Femur (tissue), 1 donor: ENCODE results near the gene CLIC4.
"Not testable (repeated sequence)": the region's sequence is repeated elsewhere in the genome, so short reads cannot be mapped to it uniquely, and the experiment has no call there.

Experiments
- DNase-seq: peaks from one replicate; pipeline ENCODE4 v3.0.0-alpha.2; 2017

Gene CLIC4

DNA sequence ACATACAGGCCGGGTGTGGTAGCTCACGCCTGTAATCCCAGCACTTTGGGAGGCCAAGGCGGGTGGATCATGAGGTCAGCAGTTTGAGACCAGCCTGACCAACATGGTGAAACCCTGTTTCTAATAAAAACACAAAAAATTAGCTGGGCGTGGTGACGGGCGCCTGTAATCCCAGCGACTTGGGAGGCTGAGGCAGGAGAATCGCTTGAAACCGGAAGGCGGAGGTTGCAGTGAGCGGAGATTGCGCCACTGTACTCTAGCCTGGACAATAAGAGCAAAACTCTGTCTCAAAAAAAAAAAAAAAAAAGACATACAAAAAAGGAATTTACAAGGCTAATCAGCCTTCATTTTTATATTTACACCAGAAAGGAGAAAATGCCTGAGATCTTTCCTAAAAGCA lies 78.2 kb downstream of the CLIC4 start:
- DNase-seq: not testable (repeated sequence)

- DNase-seq: no peak
Observed at GRCh38 chr1:24825174-24825573, 79.9 kb downstream of the CLIC4 start.

DNA sequence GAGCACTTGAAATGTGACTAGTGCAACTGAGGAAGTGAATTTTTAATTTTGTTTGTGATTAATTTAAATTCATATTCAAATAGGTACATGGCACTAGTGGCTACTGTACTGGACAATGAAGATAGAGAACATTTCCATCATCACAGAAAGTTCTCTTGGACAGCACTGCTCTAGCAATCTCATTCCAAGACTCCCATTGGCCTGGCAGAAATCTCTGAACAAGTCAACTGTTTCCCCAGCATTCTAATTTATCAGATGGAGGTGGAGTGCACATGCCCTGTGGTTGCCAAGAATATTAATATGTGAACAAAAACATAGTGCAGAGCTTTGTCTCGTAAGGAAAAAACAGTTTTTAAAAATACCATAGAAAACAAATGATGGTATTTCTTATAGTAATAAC lies 81.3 kb downstream of the CLIC4 start:
- DNase-seq: no peak

DNA sequence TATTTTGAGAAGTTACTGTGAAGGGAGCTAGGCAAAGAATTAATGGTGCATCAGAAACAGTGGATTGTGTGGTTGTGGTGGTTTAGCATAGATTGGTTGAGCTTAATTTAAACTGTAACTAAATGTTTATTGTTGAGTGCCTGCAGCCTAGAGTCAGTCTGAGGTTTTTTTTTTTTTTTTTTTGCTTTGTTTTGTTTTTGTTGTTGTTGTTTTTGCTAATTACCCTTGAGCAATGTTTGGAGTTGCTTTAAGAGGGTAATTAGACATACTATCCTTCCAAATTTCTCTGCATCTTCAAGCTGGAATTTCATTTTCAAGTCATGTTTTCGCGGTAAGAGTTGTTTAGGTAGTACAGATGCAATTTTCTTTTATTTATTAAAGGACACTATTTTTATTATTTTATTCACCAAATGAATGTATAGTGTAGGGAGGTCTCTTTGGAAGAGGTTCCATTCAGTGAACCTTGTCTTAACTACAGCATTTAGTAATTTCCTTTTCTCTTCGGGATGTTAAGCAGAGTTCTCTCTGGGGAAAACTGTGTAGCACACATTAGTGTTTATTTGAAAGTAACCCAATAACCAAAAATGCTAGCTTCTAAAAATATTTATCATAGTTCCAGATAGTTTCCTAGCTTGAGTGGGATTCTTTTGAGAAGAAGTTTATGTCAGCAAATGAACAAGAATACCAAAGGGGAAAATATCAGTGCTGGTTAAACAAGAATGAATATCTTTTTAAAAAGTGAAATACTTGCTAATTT lies 82.3 kb downstream of the CLIC4 start:
- no peak for DNase-seq

- no peak for DNase-seq
Observed at GRCh38 chr1:24828183-24828886, 83.1 kb downstream of the CLIC4 start.

DNA sequence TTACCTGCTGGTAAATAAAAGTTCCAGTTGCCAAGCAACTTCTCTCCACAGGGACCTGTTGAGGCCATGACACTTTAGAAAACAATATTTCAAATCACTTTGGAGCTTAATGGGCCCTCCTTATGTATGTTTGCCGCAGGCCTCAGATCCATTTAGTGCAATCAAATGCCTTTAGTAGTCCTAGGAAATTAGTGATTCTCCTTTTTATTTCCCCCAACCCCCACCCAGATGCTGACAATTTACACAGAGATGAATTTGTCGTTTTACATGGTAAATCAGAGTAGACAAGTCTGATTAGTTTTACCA lies 83.6 kb downstream of the CLIC4 start:
- no peak for DNase-seq

- no peak for DNase-seq
Observed at GRCh38 chr1:24830680-24831272, 85.5 kb downstream of the CLIC4 start.

- no peak for DNase-seq
Observed at GRCh38 chr1:24841593-24841992, 96.3 kb downstream of the CLIC4 start.

DNA sequence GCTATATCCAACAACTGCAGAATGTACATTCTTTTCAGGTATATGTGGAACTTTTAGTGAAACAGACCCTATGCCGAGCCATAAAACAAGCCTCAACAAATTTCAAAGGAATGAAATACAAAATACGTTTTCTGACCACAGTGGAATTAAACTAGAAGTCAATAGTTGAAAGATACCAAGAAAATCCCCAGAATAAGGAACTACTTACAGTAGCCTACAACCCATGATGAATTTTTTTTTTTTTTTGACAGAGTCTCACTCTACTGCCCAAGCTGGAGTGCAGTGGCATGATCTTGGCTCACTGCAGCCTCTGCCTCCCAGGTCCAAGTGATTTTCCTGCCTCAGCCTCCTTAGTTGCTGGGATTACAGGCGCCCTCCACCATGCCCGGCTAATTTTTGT lies 101.4 kb downstream of the CLIC4 start:
- no peak for DNase-seq

GRCh38 chr1:24847995-24848881 lies 103.0 kb downstream of the CLIC4 start:
- peak; percentile 95 for DNase-seq

- no peak for DNase-seq
Observed at GRCh38 chr1:24849672-24850295, 104.5 kb downstream of the CLIC4 start.

DNA sequence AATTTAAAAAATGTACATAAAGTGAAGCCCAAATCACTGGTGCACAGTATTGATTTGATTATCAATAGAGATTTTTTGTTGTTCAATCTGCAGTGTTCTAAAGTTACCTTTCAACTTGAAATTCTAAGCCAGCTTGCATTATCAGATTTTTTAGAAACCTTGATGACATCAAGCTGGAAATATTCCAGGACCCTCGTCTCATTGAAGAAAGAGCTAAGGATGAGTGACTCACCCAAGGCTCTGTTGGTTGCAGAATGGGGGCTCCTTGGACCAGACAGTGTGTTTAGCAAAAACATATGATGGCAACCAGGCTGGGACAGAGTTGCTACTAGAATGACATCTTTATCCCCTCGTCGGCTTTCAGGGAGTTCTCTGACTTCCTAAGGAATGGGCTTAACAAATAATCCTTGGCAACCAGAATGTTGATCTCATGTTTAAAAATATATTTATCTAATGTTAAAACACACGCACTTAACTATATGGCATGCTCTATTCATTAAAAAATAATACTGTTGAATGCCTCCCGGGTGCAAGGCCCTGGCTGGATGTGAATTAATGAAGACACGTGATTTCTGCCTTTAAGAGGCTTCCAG lies 105.2 kb downstream of the CLIC4 start:
- DNase-seq: no peak

- DNase-seq: no peak
Observed at GRCh38 chr1:24853649-24854048, 108.4 kb downstream of the CLIC4 start.

DNA sequence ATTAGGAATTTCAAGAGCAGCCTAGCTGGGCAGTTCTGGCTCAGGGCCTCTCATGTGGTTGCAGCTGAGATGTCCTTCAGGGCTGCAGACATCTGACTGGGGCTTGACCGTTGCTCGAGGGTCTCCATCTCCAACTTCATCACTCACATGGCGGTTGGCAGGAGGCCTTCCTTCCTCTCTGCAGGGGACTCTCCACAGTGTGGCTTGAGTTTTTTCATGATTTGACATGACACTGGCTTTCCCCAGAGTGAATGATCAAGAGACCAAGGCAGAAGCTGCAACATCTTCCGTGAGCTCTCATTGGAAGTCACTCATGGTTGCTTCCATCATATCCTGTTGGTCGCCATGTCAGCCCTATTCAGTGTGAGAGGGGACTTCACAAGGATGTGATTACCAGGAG lies 110.2 kb downstream of the CLIC4 start:
- no peak for DNase-seq

GRCh38 chr1:24856787-24857506 lies 111.7 kb downstream of the CLIC4 start:
- DNase-seq: no peak

GRCh38 chr1:24857507-24858133 lies 112.4 kb downstream of the CLIC4 start:
- DNase-seq: no peak

DNA sequence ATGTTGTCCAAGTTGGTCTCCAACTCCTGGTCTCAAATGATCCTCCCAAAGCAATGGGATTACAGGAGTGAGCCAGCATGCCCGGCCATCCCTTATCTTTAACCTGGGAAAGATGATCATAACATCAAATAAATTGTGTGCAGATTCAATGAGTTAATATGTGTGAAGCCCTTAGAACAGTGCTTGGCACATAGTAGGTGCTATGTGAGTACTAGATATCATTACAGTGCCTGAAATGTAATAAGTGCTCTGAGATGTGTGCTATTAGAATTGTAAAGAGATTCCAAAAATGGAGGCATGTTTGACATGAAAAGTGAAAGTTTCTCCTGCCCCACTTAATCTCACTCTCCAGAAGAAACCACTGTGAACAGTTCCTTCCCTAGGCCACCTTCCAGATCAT lies 113.0 kb downstream of the CLIC4 start:
- DNase-seq: no peak

- DNase-seq: no peak
Observed at GRCh38 chr1:24859063-24860010, 114.1 kb downstream of the CLIC4 start.

GRCh38 chr1:24860841-24861240 lies 115.6 kb downstream of the CLIC4 start:
- DNase-seq: no peak
